Measurements from ENCODE around the gene MED15.

Gene MED15

DNA sequence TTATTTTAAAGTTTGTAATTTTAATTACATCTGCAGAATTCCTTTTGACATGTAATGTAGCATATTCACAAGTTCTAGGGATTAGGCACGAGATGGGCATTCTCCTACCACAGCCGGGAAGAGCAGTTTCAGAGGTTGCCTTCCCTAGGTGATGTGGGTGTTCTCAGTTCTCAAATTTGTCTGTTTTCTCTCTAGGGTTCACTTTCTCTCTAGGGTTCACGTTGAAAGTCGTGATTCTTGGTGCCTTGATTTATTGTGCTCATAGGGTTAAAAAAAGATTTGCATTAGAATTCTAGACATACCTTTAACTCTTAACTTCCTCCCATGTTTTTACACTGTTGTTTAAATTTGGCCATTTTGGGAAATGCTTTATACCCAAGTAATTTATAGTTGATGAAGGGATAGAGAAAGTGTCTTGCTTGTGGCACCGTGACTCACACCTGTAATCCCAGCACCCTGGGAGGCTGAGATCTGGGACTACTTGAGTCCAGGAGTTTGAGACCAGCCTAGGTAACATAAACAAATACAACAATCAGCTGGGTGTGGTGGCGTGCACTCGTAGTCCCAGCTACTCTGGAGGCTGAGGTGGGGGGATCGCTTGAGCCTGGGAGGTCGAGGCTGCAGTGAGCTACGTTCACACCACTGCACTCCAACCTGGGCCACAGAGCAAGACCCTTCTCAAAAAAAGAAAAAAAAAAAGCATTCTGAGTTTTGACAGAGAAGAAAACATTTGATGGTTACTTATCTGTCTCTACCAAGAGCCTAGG is 3.6 kb downstream of the MED15 start:
- DNase-seq (ENCODE audit: low read depth, low spot score) = no peak

GRCh38 chr22:20511578-20512229 is 4.3 kb downstream of the MED15 start:
- DNase-seq (ENCODE audit: low read depth, low spot score) = no peak

DNA sequence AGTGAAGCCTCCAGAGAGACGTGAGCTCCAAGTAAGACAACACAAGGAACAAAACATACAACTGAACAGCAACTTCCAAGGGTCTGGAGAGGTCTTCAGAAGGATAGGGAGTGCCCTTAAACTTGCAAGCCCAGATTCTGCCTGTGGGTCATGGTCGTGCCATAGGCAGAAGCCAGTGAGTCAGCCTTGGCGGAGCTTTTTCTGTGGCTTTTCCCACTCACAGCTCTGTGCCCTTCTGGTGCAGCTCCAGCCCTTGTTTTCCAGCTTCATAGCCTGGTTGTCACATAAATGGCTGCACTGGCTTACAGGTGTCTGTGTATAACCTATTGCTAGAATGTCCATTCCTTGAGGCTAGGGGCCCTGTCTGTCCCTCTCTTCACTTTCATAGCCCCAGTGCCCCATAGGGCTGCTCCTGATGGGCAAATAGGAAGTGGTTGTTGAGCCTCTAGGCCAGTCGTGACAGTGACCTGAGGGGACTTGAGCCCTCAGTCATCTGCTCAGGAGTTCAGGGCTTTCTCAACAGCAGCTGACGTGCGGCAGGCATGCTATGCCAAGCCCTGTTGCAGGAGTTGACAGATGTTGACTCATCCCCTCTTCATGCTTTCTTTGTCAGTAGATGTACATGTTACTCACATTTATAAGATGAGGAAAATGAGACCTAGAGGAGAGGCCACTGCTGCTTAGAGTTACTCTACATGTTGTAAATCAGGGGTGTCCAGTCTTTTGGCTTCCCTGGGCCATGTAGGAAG is 7.4 kb downstream of the MED15 start:
- no peak for DNase-seq (ENCODE audit: low read depth, low spot score)

DNA sequence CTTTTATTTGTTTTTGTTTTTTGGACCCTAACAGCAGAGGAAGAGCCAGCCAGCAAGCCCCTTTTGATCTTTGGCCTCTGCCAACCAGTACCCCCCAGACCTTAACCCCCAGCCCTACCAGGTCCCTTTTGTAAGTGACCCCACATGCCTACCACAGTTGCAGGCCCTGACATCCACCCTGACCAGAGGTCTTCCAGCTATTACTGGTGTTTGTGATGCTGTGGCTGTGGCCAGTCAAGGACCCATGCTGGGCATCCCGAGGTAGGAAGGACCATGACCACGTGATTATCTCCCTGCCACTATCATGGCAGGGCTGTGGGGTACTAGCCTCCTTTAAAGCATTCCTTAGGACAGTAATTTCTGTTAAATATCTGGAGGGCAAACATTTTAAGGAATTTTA is 9.0 kb downstream of the MED15 start:
- DNase-seq (ENCODE audit: low read depth, low spot score) = no peak

DNA sequence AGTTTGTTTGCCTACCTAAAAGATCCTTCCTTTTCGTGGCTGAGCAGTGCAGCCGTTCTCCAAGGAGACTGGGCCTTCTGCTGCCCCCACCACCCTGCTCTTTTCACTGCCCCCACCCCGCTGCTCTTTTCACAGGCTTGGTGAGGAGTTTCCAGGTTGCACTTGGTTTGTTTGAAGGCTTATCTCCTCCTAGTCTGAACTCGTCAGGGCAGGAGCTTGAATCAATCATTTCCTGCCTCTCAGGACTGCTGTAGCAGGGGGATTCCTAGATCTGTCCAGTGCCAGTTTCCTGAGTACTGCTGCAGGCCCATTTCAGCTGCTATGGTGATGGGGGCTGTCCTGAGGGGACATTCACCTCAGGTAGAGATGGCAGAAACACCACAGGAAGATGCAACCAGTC is 10.0 kb downstream of the MED15 start:
- no peak for DNase-seq (ENCODE audit: low read depth, low spot score)

DNA sequence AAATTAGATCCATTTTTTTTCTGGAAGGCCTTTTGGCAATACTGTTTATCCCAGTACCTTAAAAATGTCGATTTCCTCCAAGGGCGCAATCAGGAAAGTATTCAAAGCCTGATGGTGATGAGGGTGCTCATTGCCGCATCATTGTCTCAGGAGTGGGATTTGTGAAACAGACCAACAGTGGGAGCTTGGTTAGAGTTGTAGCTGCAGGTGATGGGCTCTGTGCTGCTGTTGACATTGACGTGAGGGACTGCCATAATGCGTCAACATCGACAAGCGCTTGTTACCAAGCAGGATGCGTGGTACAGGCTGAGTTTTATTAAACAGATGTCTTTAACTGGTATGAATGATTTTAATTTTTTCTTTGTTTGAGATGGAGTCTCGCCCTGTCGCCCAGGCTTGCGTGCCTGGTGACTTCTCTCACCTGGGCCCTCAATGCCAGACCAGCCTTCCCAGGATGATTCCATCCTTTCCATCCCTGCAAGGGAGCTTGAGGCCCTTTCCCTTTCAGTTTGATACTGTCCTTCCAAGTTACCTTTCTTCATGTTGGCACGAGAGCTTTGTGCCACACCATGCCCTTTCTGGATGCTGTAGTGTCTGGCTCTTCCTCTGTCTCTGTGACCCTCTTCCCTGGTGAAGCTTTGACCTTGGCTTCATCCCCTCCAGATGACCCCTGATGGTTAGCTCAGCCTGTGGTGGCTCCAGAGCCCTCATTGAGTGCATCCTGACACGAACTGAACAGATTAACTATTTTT is 10.6 kb downstream of the MED15 start:
- DNase-seq (ENCODE audit: low read depth, low spot score) = no peak

- no peak for DNase-seq (ENCODE audit: low read depth, low spot score)
These were observed 12.1 kb downstream of the MED15 start for GRCh38 chr22:20519558-20519957.

- peak; percentile 63 for DNase-seq (ENCODE audit: low read depth, low spot score)
These were observed 12.7 kb downstream of the MED15 start for GRCh38 chr22:20520093-20520511.

- no peak for DNase-seq (ENCODE audit: low read depth, low spot score)
These were observed 15.0 kb downstream of the MED15 start for GRCh38 chr22:20522134-20523004.

- no peak for DNase-seq (ENCODE audit: low read depth, low spot score)
These were observed 15.9 kb downstream of the MED15 start for GRCh38 chr22:20523086-20523983.

DNA sequence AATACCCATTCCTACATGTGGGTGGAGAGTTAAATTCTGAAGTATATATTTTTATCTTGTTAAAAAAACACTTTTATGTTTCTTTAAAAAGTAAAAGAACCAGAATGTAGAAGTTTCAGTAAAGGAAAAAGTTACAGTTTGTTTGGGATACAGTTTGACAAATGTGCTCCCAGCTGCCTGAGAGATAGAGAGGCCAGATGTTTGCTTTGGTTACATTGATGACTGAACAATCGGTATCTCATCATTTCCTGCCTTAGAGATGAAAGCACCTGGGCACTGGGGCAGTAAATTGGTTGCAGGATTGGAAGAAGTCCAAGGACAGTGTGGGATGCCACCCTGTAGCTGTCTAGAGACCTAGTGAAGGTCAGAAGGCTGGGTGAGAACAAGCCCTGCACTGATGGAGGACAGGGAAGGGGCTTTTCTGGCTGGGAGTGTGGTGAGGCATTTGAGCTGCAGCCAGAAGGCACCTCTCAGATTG is 16.6 kb downstream of the MED15 start:
- DNase-seq (ENCODE audit: low read depth, low spot score) = no peak

GRCh38 chr22:20525048-20525447 is 17.6 kb downstream of the MED15 start:
- no peak for DNase-seq (ENCODE audit: low read depth, low spot score)

GRCh38 chr22:20526305-20526627 is 18.9 kb downstream of the MED15 start:
- no peak for DNase-seq (ENCODE audit: low read depth, low spot score)

DNA sequence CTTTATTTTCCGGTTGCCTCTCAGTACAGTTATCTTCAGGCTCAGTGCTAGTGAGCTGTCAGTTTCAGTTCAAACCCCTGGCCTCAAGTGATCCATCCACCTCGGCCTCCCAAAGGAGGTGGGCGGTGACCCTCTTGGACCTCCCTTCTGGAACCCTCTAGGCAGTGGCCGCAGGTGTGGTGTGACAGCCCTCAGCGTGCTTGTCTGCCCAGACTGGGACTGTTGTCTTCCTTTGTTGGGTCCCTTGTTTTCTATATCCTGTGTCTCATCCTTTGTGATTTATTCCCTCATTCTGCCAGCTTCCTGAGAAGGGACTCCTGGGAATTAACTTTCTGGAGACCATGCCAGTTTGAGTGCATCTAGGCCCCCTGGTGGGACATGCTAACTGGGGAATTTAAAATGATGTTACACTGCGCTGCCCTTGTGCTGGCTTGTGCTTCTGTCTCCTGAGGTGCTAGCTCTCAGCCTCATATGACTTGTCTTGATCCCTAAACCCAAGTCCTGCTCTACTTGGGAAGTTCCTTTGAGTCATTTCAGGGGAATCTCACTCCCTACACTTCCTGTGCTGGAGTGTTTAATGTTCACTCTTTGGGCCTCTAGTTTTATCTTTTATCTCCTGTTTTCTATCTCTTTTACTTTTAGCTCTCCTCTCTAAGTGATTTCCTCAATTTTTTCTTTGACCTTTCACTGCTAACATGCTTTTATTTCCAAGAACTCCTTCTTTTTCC is 19.4 kb downstream of the MED15 start:
- no peak for DNase-seq (ENCODE audit: low read depth, low spot score)

- DNase-seq (ENCODE audit: low read depth, low spot score) = no peak
These were observed 21.1 kb downstream of the MED15 start for GRCh38 chr22:20528405-20528978.

GRCh38 chr22:20530368-20531153 is 23.2 kb downstream of the MED15 start:
- DNase-seq (ENCODE audit: low read depth, low spot score) = no peak

- no peak for DNase-seq (ENCODE audit: low read depth, low spot score)
These were observed 23.7 kb downstream of the MED15 start for GRCh38 chr22:20531154-20531403.

All from brain pericyte (primary cell).